WTC11 (cell line): ENCODE results near the gene REEP3. TPM values are rescaled to one million over a fixed set of nuclear protein-coding genes. Genes with fewer than 3 reads are reported as not detected.

Source experiments
- ATAC-seq: fragments of 200-7000 bp; cut with Tn5 transposase; 2 replicates; pipeline ENCODE4 v1.10.0; 2021; ENCODE audit warnings: mild to moderate bottlenecking, moderate library complexity
- CTCF ChIA-PET: fragments of 300-600 bp; sonication (Branson Sonifier 250); formaldehyde crosslinking; loops from one replicate; lab custom pipeline; 2021; ENCODE audit warnings: antibody characterized with exemption; lab: Charles Lee
- POLR2A ChIA-PET: fragments of 350-600 bp; sonication (Branson Sonifier 250); formaldehyde crosslinking; loops from one replicate; lab custom pipeline; 2021; ENCODE audit warnings: antibody characterized with exemption; lab: Charles Lee
- DNase-seq: peaks from one replicate; pipeline ENCODE4 v3.0.0; 2021; ENCODE audit warnings: low spot score
- H3K27ac Mint-ChIP-seq: 2 replicates; pipeline ENCODE4 v1.8.0; 2021; ENCODE audit warnings: mixed read lengths
- H3K27me3 Mint-ChIP-seq: 2 replicates; pipeline ENCODE4 v1.8.0; 2021; ENCODE audit warnings: low read depth, mild to moderate bottlenecking, moderate library complexity, mixed read lengths
- H3K36me3 Mint-ChIP-seq: 2 replicates; pipeline ENCODE4 v1.8.0; 2021; ENCODE audit warnings: mixed read lengths
- H3K4me1 Mint-ChIP-seq: 2 replicates; pipeline ENCODE4 v1.8.0; 2022; ENCODE audit warnings: mixed read lengths
- H3K4me3 Mint-ChIP-seq: 2 replicates; pipeline ENCODE4 v1.8.0; 2021; ENCODE audit warnings: mild to moderate bottlenecking, moderate library complexity, mixed read lengths
- H3K9me3 Mint-ChIP-seq: 2 replicates; pipeline ENCODE4 v1.8.0; 2021; ENCODE audit warnings: mixed read lengths
- CBFB ChIP-seq: sonication (generic); formaldehyde crosslinking; IDR thresholded peaks from 2 replicates; pipeline ENCODE4 v1.8.1; 2022; ENCODE audit warnings: mild to moderate bottlenecking, low read depth, missing genetic modification reagents
- CREM ChIP-seq: sonication (generic); formaldehyde crosslinking; IDR thresholded peaks from 2 replicates; pipeline ENCODE4 v1.8.1; 2022; ENCODE audit warnings: mild to moderate bottlenecking, missing genetic modification reagents, moderate library complexity
- EMX1 ChIP-seq: fragments of 250-450 bp; sonication (Bioruptor Pico); IDR thresholded peaks from 2 replicates; pipeline ENCODE4 v1.8.0; 2021; ENCODE audit warnings: mild to moderate bottlenecking
- NFYB ChIP-seq: sonication (generic); formaldehyde crosslinking; conservative IDR thresholded peaks from 2 replicates; pipeline ENCODE4 v1.8.0; 2022; ENCODE audit warnings: low read depth, missing genetic modification reagents
- RORB ChIP-seq: fragments of 250-450 bp; sonication (Bioruptor Pico); IDR thresholded peaks from 2 replicates; pipeline ENCODE4 v1.9.0; 2021; ENCODE audit warnings: mild to moderate bottlenecking
- SMAD4 ChIP-seq: sonication (generic); formaldehyde crosslinking; IDR thresholded peaks from 2 replicates; pipeline ENCODE4 v1.8.0; 2022; ENCODE audit warnings: mild to moderate bottlenecking, missing genetic modification reagents
- SOX15 ChIP-seq: fragments of 250-450 bp; sonication (Bioruptor Pico); IDR thresholded peaks from 2 replicates; pipeline ENCODE4 v1.9.0; 2021; ENCODE audit warnings: mild to moderate bottlenecking
- ZNF396 ChIP-seq: fragments of 250-450 bp; sonication (Bioruptor Pico); IDR thresholded peaks from 2 replicates; pipeline ENCODE4 v1.8.0; 2021; ENCODE audit warnings: mild to moderate bottlenecking, moderate library complexity, borderline replicate concordance
- ZNF671 ChIP-seq: fragments of 250-450 bp; sonication (Bioruptor Pico); IDR thresholded peaks from 2 replicates; pipeline ENCODE4 v1.8.0; 2021; ENCODE audit warnings: mild to moderate bottlenecking
- total RNA-seq: library from RNA; stranded (reverse); gene quantifications from 3 replicates; pipeline ENCODE4 v1.2.3, GENCODE V29; 2021
- TF ChIP-seq, protein P1 (sequence below): sonication (generic); formaldehyde crosslinking; IDR thresholded peaks from 2 replicates; pipeline ENCODE4 v1.8.1; 2022; ENCODE audit warnings: low read depth, missing genetic modification reagents, borderline replicate concordance
- TF ChIP-seq, protein P2 (sequence below): sonication (generic); formaldehyde crosslinking; IDR thresholded peaks from 2 replicates; pipeline ENCODE4 v1.8.0; 2023; ENCODE audit warnings: missing genetic modification reagents
- TF ChIP-seq, protein P3 (sequence below): sonication (generic); formaldehyde crosslinking; IDR thresholded peaks from 2 replicates; pipeline ENCODE4 v1.8.0; 2022; ENCODE audit warnings: mild to moderate bottlenecking, missing genetic modification reagents
- TF ChIP-seq, protein P4 (sequence below): sonication (generic); formaldehyde crosslinking; IDR thresholded peaks from 2 replicates; pipeline ENCODE4 v1.8.1; 2022; ENCODE audit warnings: mild to moderate bottlenecking, missing genetic modification reagents, moderate library complexity, borderline replicate concordance
- TF ChIP-seq, protein P5 (sequence below): sonication (generic); formaldehyde crosslinking; IDR thresholded peaks from 2 replicates; pipeline ENCODE4 v1.8.0; 2023; ENCODE audit warnings: mild to moderate bottlenecking, missing genetic modification reagents
- TF ChIP-seq, protein P6 (sequence below): sonication (generic); formaldehyde crosslinking; IDR thresholded peaks from 2 replicates; pipeline ENCODE4 v1.8.0; 2023; ENCODE audit warnings: missing genetic modification reagents, mild to moderate bottlenecking, borderline replicate concordance
- TF ChIP-seq, protein P7 (sequence below): sonication (generic); formaldehyde crosslinking; IDR thresholded peaks from 2 replicates; pipeline ENCODE4 v1.8.1; 2022; ENCODE audit warnings: missing genetic modification reagents, borderline replicate concordance
- TF ChIP-seq, protein P8 (sequence below): sonication (generic); formaldehyde crosslinking; IDR thresholded peaks from 2 replicates; pipeline ENCODE4 v1.8.1; 2023; ENCODE audit warnings: mild to moderate bottlenecking, missing genetic modification reagents
- TF ChIP-seq, protein P9 (sequence below): sonication (generic); formaldehyde crosslinking; IDR thresholded peaks from 2 replicates; pipeline ENCODE4 v1.8.1; 2023; ENCODE audit warnings: mild to moderate bottlenecking, missing genetic modification reagents, moderate library complexity
- TF ChIP-seq, protein P10 (sequence below): sonication (generic); formaldehyde crosslinking; IDR thresholded peaks from 2 replicates; pipeline ENCODE4 v1.8.1; 2023; ENCODE audit warnings: mild to moderate bottlenecking, missing genetic modification reagents

Gene REEP3
- total RNA-seq, 1 experiment from 2014 or later = 18.5 TPM

DNA sequence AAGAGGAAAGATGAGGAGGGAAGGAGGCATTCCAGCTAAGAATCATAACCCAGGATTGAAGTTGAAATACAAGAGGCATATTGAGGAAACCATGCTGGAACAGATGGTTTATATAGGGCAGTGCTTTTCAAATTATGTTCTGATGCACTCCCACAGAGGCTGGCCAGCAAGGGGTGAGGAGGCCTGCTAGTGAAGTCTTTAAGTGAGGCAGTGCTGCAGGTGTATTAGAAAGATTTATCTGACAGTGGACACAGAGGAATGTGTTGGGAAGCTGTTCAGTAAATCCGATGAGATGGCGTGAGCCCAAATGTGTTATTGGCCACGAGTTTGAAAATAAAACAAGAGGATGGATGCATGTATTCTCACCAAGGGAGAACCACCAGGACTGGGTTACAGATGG is 28.6 kb downstream of the REEP3 start (continued):
- TF ChIP-seq, protein P1, sequence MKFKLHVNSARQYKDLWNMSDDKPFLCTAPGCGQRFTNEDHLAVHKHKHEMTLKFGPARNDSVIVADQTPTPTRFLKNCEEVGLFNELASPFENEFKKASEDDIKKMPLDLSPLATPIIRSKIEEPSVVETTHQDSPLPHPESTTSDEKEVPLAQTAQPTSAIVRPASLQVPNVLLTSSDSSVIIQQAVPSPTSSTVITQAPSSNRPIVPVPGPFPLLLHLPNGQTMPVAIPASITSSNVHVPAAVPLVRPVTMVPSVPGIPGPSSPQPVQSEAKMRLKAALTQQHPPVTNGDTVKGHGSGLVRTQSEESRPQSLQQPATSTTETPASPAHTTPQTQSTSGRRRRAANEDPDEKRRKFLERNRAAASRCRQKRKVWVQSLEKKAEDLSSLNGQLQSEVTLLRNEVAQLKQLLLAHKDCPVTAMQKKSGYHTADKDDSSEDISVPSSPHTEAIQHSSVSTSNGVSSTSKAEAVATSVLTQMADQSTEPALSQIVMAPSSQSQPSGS (CRISPR knock-in tag) = no peak
- TF ChIP-seq CBFB (CRISPR knock-in tag) = no peak
- TF ChIP-seq, protein P2, sequence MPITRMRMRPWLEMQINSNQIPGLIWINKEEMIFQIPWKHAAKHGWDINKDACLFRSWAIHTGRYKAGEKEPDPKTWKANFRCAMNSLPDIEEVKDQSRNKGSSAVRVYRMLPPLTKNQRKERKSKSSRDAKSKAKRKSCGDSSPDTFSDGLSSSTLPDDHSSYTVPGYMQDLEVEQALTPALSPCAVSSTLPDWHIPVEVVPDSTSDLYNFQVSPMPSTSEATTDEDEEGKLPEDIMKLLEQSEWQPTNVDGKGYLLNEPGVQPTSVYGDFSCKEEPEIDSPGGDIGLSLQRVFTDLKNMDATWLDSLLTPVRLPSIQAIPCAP = no peak

DNA sequence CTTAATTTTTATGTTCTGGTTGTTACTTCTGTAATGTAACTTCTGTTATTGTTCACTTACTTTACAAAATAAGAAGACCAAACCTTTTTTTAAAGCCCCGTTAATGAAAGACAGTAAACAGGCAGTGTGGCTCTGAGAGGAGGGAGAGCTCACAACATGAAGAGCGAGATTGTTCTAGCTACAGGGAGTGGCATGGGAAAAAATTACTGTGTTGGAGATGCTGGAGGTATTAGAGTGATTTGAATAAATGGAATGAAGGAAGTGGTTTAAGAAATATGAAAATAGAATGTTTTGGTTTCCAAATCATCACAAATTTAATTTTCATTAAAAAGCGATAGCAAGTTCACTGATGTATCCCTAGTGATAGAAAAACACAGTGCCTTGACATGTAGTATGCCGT is 31.8 kb downstream of the REEP3 start:
- ChIA-PET POLR2A (no interaction called here), CTCF (interaction anchor here (1.5 kb wide), 1 partner anchor 167 kb away, joined by 4 read pairs; no protein-coding TSS in a partner anchor)
- ATAC-seq (no peak), DNase-seq (no peak)
- H3K36me3 Mint-ChIP-seq = no peaks in the 10 kb centered on the region
- H3K27ac Mint-ChIP-seq = peak overlapping the region; percentile 32
- H3K9me3 Mint-ChIP-seq = no peaks in the 10 kb centered on the region
- peaks cover 24% of the 10 kb centered on the region for H3K4me1 Mint-ChIP-seq
- H3K27me3 Mint-ChIP-seq = no peaks in the 10 kb centered on the region
- H3K4me3 Mint-ChIP-seq = no peak overlapping the region
- TF ChIP-seq, protein P3, sequence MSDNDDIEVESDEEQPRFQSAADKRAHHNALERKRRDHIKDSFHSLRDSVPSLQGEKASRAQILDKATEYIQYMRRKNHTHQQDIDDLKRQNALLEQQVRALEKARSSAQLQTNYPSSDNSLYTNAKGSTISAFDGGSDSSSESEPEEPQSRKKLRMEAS = no peak
- TF ChIP-seq NFYB = no peak
- TF ChIP-seq, protein P4, sequence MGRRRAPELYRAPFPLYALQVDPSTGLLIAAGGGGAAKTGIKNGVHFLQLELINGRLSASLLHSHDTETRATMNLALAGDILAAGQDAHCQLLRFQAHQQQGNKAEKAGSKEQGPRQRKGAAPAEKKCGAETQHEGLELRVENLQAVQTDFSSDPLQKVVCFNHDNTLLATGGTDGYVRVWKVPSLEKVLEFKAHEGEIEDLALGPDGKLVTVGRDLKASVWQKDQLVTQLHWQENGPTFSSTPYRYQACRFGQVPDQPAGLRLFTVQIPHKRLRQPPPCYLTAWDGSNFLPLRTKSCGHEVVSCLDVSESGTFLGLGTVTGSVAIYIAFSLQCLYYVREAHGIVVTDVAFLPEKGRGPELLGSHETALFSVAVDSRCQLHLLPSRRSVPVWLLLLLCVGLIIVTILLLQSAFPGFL = no peak
- TF ChIP-seq RORB = no peak
- no peak for TF ChIP-seq ZNF396 (CRISPR knock-in tag)
- TF ChIP-seq, protein P5, sequence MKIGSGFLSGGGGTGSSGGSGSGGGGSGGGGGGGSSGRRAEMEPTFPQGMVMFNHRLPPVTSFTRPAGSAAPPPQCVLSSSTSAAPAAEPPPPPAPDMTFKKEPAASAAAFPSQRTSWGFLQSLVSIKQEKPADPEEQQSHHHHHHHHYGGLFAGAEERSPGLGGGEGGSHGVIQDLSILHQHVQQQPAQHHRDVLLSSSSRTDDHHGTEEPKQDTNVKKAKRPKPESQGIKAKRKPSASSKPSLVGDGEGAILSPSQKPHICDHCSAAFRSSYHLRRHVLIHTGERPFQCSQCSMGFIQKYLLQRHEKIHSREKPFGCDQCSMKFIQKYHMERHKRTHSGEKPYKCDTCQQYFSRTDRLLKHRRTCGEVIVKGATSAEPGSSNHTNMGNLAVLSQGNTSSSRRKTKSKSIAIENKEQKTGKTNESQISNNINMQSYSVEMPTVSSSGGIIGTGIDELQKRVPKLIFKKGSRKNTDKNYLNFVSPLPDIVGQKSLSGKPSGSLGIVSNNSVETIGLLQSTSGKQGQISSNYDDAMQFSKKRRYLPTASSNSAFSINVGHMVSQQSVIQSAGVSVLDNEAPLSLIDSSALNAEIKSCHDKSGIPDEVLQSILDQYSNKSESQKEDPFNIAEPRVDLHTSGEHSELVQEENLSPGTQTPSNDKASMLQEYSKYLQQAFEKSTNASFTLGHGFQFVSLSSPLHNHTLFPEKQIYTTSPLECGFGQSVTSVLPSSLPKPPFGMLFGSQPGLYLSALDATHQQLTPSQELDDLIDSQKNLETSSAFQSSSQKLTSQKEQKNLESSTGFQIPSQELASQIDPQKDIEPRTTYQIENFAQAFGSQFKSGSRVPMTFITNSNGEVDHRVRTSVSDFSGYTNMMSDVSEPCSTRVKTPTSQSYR (CRISPR knock-in tag) = no peak
- TF ChIP-seq, protein P6, sequence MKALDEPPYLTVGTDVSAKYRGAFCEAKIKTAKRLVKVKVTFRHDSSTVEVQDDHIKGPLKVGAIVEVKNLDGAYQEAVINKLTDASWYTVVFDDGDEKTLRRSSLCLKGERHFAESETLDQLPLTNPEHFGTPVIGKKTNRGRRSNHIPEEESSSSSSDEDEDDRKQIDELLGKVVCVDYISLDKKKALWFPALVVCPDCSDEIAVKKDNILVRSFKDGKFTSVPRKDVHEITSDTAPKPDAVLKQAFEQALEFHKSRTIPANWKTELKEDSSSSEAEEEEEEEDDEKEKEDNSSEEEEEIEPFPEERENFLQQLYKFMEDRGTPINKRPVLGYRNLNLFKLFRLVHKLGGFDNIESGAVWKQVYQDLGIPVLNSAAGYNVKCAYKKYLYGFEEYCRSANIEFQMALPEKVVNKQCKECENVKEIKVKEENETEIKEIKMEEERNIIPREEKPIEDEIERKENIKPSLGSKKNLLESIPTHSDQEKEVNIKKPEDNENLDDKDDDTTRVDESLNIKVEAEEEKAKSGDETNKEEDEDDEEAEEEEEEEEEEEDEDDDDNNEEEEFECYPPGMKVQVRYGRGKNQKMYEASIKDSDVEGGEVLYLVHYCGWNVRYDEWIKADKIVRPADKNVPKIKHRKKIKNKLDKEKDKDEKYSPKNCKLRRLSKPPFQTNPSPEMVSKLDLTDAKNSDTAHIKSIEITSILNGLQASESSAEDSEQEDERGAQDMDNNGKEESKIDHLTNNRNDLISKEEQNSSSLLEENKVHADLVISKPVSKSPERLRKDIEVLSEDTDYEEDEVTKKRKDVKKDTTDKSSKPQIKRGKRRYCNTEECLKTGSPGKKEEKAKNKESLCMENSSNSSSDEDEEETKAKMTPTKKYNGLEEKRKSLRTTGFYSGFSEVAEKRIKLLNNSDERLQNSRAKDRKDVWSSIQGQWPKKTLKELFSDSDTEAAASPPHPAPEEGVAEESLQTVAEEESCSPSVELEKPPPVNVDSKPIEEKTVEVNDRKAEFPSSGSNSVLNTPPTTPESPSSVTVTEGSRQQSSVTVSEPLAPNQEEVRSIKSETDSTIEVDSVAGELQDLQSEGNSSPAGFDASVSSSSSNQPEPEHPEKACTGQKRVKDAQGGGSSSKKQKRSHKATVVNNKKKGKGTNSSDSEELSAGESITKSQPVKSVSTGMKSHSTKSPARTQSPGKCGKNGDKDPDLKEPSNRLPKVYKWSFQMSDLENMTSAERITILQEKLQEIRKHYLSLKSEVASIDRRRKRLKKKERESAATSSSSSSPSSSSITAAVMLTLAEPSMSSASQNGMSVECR (CRISPR knock-in tag) = no peak
- TF ChIP-seq CREM (CRISPR knock-in tag) = no peak
- no peak for TF ChIP-seq EMX1 (CRISPR knock-in tag)
- TF ChIP-seq, protein P7, sequence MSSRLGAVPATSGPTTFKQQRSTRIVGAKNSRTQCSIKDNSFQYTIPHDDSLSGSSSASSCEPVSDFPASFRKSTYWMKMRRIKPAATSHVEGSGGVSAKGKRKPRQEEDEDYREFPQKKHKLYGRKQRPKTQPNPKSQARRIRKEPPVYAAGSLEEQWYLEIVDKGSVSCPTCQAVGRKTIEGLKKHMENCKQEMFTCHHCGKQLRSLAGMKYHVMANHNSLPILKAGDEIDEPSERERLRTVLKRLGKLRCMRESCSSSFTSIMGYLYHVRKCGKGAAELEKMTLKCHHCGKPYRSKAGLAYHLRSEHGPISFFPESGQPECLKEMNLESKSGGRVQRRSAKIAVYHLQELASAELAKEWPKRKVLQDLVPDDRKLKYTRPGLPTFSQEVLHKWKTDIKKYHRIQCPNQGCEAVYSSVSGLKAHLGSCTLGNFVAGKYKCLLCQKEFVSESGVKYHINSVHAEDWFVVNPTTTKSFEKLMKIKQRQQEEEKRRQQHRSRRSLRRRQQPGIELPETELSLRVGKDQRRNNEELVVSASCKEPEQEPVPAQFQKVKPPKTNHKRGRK (CRISPR knock-in tag) = no peak
- TF ChIP-seq, protein P8, sequence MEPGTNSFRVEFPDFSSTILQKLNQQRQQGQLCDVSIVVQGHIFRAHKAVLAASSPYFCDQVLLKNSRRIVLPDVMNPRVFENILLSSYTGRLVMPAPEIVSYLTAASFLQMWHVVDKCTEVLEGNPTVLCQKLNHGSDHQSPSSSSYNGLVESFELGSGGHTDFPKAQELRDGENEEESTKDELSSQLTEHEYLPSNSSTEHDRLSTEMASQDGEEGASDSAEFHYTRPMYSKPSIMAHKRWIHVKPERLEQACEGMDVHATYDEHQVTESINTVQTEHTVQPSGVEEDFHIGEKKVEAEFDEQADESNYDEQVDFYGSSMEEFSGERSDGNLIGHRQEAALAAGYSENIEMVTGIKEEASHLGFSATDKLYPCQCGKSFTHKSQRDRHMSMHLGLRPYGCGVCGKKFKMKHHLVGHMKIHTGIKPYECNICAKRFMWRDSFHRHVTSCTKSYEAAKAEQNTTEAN (CRISPR knock-in tag) = no peak
- no peak for TF ChIP-seq ZNF671 (CRISPR knock-in tag)
- no peak for TF ChIP-seq SOX15 (CRISPR knock-in tag)
- TF ChIP-seq, protein P9, sequence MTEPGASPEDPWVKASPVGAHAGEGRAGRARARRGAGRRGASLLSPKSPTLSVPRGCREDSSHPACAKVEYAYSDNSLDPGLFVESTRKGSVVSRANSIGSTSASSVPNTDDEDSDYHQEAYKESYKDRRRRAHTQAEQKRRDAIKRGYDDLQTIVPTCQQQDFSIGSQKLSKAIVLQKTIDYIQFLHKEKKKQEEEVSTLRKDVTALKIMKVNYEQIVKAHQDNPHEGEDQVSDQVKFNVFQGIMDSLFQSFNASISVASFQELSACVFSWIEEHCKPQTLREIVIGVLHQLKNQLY (CRISPR knock-in tag) = no peak
- no peak for TF ChIP-seq SMAD4 (CRISPR knock-in tag)
- TF ChIP-seq, protein P10, sequence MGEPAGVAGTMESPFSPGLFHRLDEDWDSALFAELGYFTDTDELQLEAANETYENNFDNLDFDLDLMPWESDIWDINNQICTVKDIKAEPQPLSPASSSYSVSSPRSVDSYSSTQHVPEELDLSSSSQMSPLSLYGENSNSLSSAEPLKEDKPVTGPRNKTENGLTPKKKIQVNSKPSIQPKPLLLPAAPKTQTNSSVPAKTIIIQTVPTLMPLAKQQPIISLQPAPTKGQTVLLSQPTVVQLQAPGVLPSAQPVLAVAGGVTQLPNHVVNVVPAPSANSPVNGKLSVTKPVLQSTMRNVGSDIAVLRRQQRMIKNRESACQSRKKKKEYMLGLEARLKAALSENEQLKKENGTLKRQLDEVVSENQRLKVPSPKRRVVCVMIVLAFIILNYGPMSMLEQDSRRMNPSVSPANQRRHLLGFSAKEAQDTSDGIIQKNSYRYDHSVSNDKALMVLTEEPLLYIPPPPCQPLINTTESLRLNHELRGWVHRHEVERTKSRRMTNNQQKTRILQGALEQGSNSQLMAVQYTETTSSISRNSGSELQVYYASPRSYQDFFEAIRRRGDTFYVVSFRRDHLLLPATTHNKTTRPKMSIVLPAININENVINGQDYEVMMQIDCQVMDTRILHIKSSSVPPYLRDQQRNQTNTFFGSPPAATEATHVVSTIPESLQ (CRISPR knock-in tag) = no peak
